Gastrocnemius medialis (tissue), 4 donors: ENCODE measurements around the gene TDRD6.

ENCODE experiments used
- CTCF ChIP-seq, 5 experiments: fragments of 450-650 bp in 3 of 5; fragments of 200-600 bp in 2 of 5; sonication (generic) in 2 of 5; IDR thresholded peaks in 4 of 5; conservative IDR thresholded peaks in 1 of 5; 1 replicate in 4 of 5; 2 replicates in 1 of 5; pipeline ENCODE4 v1.5.1; 2016 to 2019; ENCODE audit warnings: antibody characterized with exemption in 5 of 5, mild to moderate bottlenecking in 3 of 5, moderate library complexity in 3 of 5
- POLR2A ChIP-seq, 2 donors: fragments of 450-650 bp; IDR thresholded peaks; one replicate each; pipeline ENCODE4 v1.6.1; 2017; ENCODE audit warnings: antibody characterized with exemption in 2 of 2, mild to moderate bottlenecking in 2 of 2, moderate library complexity in 2 of 2

GRCh38 chr6:46706464-46706863 is 18.8 kb downstream of the TDRD6 start:
- no peak for TF ChIP-seq CTCF (IDR thresholded peaks at IDR 0.05 in 4 of 5, conservative IDR thresholded peaks at IDR 0.05 in 1 of 5)
- no peak for TF ChIP-seq POLR2A (IDR thresholded peaks at IDR 0.05)
